IMR-90 (cell line): ENCODE results near the gene MARCKSL1. TPM values are rescaled to one million over a fixed set of nuclear protein-coding genes. Genes with fewer than 3 reads are reported as not detected.

Source experiments
- ATAC-seq: fragments of 200-7000 bp; cut with Tn5 transposase; 2 replicates; pipeline ENCODE4 v1.9.1; 2020; ENCODE audit warnings: low read depth, mild to moderate bottlenecking, moderate library complexity
- BruUV-seq: library from RNA; stranded (reverse); fragments of 400-500 nt; replicated peaks from 2 replicates; lab custom pipeline; 2021; lab: Mats Ljungman, UMichigan
- CTCF ChIA-PET: fragments of 300-600 bp; formaldehyde crosslinking; extraction: SDS; loops from one replicate; lab custom pipeline; 2021; ENCODE audit warnings: antibody characterized with exemption; lab: Yijun Ruan, JAX
- POLR2A ChIA-PET: fragments of 300-600 bp; sonication (Branson Sonifier 250); formaldehyde crosslinking; loops from one replicate; lab custom pipeline; 2022; ENCODE audit warnings: antibody characterized with exemption; ENCODE audit not compliant: unreplicated experiment; lab: Charles Lee
- DNase-seq: peaks from one replicate; pipeline ENCODE4 v3.0.0; 2013
- H2AFZ ChIP-seq: replicated peaks from 2 replicates; pipeline ENCODE3; 2013; ENCODE audit warnings: low read length, mild to moderate bottlenecking; ENCODE audit not compliant: poor library complexity
- H2AK5ac ChIP-seq: 2 replicates; pipeline ENCODE4 v1.6.1; 2013; ENCODE audit warnings: low read depth, low read length, inconsistent platforms
- H2AK9ac ChIP-seq: replicated peaks from 2 replicates; pipeline ENCODE3; 2013; ENCODE audit warnings: mild to moderate bottlenecking, low read depth, low read length, moderate library complexity; ENCODE audit not compliant: poor library complexity
- H2BK120ac ChIP-seq: 2 replicates; pipeline ENCODE4 v1.6.1; 2013; ENCODE audit warnings: low read depth, low read length, inconsistent platforms
- H2BK15ac ChIP-seq: 3 replicates; pipeline ENCODE4 v1.6.1; 2013; ENCODE audit warnings: low read depth, low read length, inconsistent platforms
- H2BK20ac ChIP-seq: 2 replicates; pipeline ENCODE4 v1.6.1; 2013; ENCODE audit warnings: low read depth, mild to moderate bottlenecking, inconsistent platforms, low read length, moderate library complexity
- H2BK5ac ChIP-seq: 2 replicates; pipeline ENCODE4 v1.6.1; 2013; ENCODE audit warnings: mild to moderate bottlenecking, low read depth, low read length, inconsistent platforms; ENCODE audit not compliant: poor library complexity, severe bottlenecking
- H3K14ac ChIP-seq: replicated peaks from 2 replicates; pipeline ENCODE4 v1.6.1; 2013; ENCODE audit warnings: low read depth, low read length, inconsistent platforms
- H3K18ac ChIP-seq: 2 replicates; pipeline ENCODE4 v1.6.1; 2013; ENCODE audit warnings: low read depth, low read length, control low read depth
- H3K23ac ChIP-seq: 2 replicates; pipeline ENCODE4 v1.6.1; 2013; ENCODE audit warnings: low read depth, low read length, inconsistent platforms
- H3K27ac ChIP-seq: 2 replicates; pipeline ENCODE4 v1.5.1; 2013; ENCODE audit warnings: mild to moderate bottlenecking, control low read depth, low read length; ENCODE audit not compliant: insufficient read depth
- H3K27me3 ChIP-seq: 2 replicates; pipeline ENCODE4 v1.6.1; 2013; ENCODE audit warnings: low read length; ENCODE audit not compliant: control insufficient read depth, insufficient read depth
- H3K36me3 ChIP-seq: 2 replicates; pipeline ENCODE4 v1.6.1; 2013; ENCODE audit warnings: low read length, mixed read lengths; ENCODE audit not compliant: control insufficient read depth, insufficient read depth
- H3K4ac ChIP-seq: 2 replicates; pipeline ENCODE4 v1.6.1; 2013; ENCODE audit warnings: low read depth, low read length, inconsistent platforms
- H3K4me1 ChIP-seq: 2 replicates; pipeline ENCODE4 v1.6.1; 2013; ENCODE audit warnings: low read length, mixed read lengths; ENCODE audit not compliant: control insufficient read depth, insufficient read depth
- H3K4me2 ChIP-seq: 2 replicates; pipeline ENCODE4 v1.6.1; 2013; ENCODE audit warnings: low read depth, mild to moderate bottlenecking, control low read depth, low read length, moderate library complexity
- H3K4me3 ChIP-seq: 2 replicates; pipeline ENCODE4 v1.5.1; 2013; ENCODE audit warnings: low read depth, mild to moderate bottlenecking, control low read depth, low read length, moderate library complexity; ENCODE audit not compliant: insufficient read depth
- H3K56ac ChIP-seq: 2 replicates; pipeline ENCODE4 v1.6.1; 2013; ENCODE audit warnings: low read length, inconsistent platforms; ENCODE audit not compliant: insufficient read depth; ENCODE audit errors: extremely low read depth
- H3K79me1 ChIP-seq, 2 experiments: 2 replicates each; pipeline ENCODE4 v1.6.1; 2013; ENCODE audit warnings: low read length in 2 of 2, inconsistent platforms in 1 of 2, low read depth in 1 of 2
- H3K9ac ChIP-seq: 2 replicates; pipeline ENCODE4 v1.6.1; 2013; ENCODE audit warnings: low read depth, low read length, control low read depth
- H3K9me1 ChIP-seq: 2 replicates; pipeline ENCODE4 v1.6.1; 2013; ENCODE audit warnings: low read length, inconsistent platforms; ENCODE audit not compliant: insufficient read depth
- H3K9me3 ChIP-seq: 2 replicates; pipeline ENCODE4 v1.6.1; 2013; ENCODE audit warnings: low read length; ENCODE audit not compliant: control insufficient read depth, insufficient read depth
- H4K20me1 ChIP-seq: 2 replicates; pipeline ENCODE4 v1.6.1; 2013; ENCODE audit warnings: low read length, inconsistent platforms; ENCODE audit not compliant: insufficient read depth
- H4K5ac ChIP-seq: 2 replicates; pipeline ENCODE4 v1.6.1; 2013; ENCODE audit warnings: mild to moderate bottlenecking, low read depth, low read length, control low read depth
- H4K8ac ChIP-seq, 2 experiments: 2 replicates each; pipeline ENCODE4 v1.6.1; 2013; ENCODE audit warnings: low read depth in 2 of 2, low read length in 2 of 2, control low read depth in 1 of 2, inconsistent platforms in 1 of 2
- H4K91ac ChIP-seq: 2 replicates; pipeline ENCODE4 v1.6.1; 2013; ENCODE audit warnings: low read depth, low read length, inconsistent platforms; ENCODE audit not compliant: insufficient read depth
- CEBPB ChIP-seq: IDR thresholded peaks from 2 replicates; pipeline ENCODE4 v1.6.1; 2012; ENCODE audit warnings: low read depth, low read length, improper control_type of control experiment
- MXI1 ChIP-seq: IDR thresholded peaks from 2 replicates; pipeline ENCODE4 v1.6.1; 2012; ENCODE audit warnings: low read depth, mild to moderate bottlenecking, low read length, moderate library complexity, borderline replicate concordance
- RFX5 ChIP-seq: IDR thresholded peaks from 2 replicates; pipeline ENCODE4 v1.8.0; 2012; ENCODE audit warnings: low read depth, mild to moderate bottlenecking, low read length, moderate library complexity
- WGBS, 2 experiments: methylation state at CpG; one replicate each; pipeline versions ENCODE4 v1.1.5 to v1.1.7; 2013; ENCODE audit warnings: missing lambda C conversion rate in 2 of 2; ENCODE audit not compliant: insufficient read length in 1 of 2; ENCODE audit errors: extremely low coverage in 2 of 2; 5-methylcytosine and 5-hydroxymethylcytosine counted together
- dilution Hi-C: fragments of 300-500 bp; cut with HindIII; formaldehyde crosslinking; loops from one replicate; pipeline ENCODE4 v1.14.3; 2018; ENCODE audit warnings: low sequenced_read_pairs; ENCODE audit not compliant: unreplicated experiment
- in situ Hi-C: fragments of 300-500 bp; cut with MboI; formaldehyde crosslinking; loops from 3 replicates; pipeline ENCODE4 v1.14.3; 2019; ENCODE audit warnings: low sequenced_read_pairs, inconsistent platforms, mixed read lengths
- intact Hi-C: fragments of 100-400 bp; cut with micrococcal nuclease; formaldehyde crosslinking; loops from 2 replicates; pipeline ENCODE4 v1.10.0; 2022
- polyA plus RNA-seq, 3 experiments: library from polyadenylated mRNA; depleted of rRNA; stranded (reverse); fragments of >200 nt; gene quantifications; 2 replicates each; pipeline ENCODE4 v1.2.3, GENCODE V29; 2012; ENCODE audit warnings: low replicate concordance in 1 of 3
- total RNA-seq: library from RNA; depleted of rRNA; stranded (reverse); fragments of >200 nt; gene quantifications from 2 replicates; pipeline ENCODE4 v1.2.3, GENCODE V29; 2012
- TF ChIP-seq, protein P1 (sequence below): conservative IDR thresholded peaks from 2 replicates; pipeline ENCODE4 v1.5.1; 2012; ENCODE audit warnings: mild to moderate bottlenecking, low read depth, low read length, improper control_type of control experiment

The MARCKSL1 gene
- total and polyA plus RNA-seq, 2 of the 4 experiments (the other 2 are of a cell fraction), result 37.5 to 218 TPM

DNA sequence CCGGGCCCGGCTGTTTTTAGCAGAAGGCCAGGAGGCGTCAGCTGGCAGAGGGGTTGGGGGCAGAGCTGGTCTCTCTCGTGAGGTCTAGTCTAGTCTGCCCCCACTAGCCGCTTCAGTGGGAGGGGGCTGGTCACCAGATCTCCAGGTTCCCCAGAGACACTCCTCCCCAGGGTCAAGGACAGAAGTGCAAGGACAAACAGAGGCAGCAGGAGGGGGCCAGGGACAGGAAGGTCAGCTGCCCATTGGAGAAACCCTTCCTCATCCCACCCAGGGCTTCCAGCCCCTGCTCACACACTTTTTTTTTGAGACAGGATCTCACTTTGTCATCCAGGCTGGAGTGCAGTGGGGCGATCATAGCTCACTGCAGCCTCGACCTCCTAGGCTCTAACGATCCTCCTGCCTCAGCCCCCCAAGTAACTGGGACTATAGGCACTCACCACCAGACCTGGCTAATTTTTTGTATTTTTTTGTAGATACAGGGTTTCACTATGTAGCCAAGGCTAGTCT lies 16.3 kb upstream of the MARCKSL1 start:
- Histone ChIP-seq H3K79me1 (peaks cover 8 to 30% of the 10 kb centered on the region in 2 experiments; a peak in 3 of 4 replicates), H3K9ac (peak overlapping the region; percentile 87), H2AFZ (peak overlapping the region; percentile 92), H3K27me3 (no peaks in the 10 kb centered on the region), H3K18ac (peak overlapping the region; percentile 32; the same call in 1 of the 2 replicates), H4K20me1 (no peaks in the 10 kb centered on the region), H2BK120ac (peak overlapping the region; percentile 51), H2BK20ac (no peak overlapping the region), H3K9me1 (peaks cover 18% of the 10 kb centered on the region), H3K4ac (peak overlapping the region; percentile 79), H2AK9ac (peak overlapping the region; percentile 94), H3K56ac (peak overlapping the region; percentile 38; the same call in 1 of the 2 replicates), H3K9me3 (no peaks in the 10 kb centered on the region), H3K36me3 (peaks cover 4% of the 10 kb centered on the region; the same call in 1 of the 2 replicates), H4K91ac (peak overlapping the region; percentile 92), H3K23ac (peak overlapping the region; percentile 28), H2BK15ac (no peak overlapping the region), H2AK5ac (peak overlapping the region; percentile 94), H4K8ac (peak overlapping the region; percentile 75 to 85; a peak in 3 of 4 replicates), H3K4me3 (peak overlapping the region; percentile 56), H3K4me1 (peaks cover 26% of the 10 kb centered on the region), H3K27ac (peak overlapping the region; percentile 95), H3K4me2 (peak overlapping the region; percentile 85), H2BK5ac (peak overlapping the region; percentile 81), H4K5ac (peak overlapping the region; percentile 76), H3K14ac (peak overlapping the region; percentile 82)
- in situ Hi-C loops (no loop called here), intact Hi-C loops (no loop called here), dilution Hi-C loops (no loop called here)
- no TSS peak for BruUV-seq
- WGBS, 2 experiments, result 27% methylated on average over 4 of the region's 8 CpGs; no CpG with 5 or more reads in 1 of the 2 experiments
- TF ChIP-seq RFX5 (no peak), CEBPB (no peak), MXI1 (no peak)
- TF ChIP-seq, protein P1, sequence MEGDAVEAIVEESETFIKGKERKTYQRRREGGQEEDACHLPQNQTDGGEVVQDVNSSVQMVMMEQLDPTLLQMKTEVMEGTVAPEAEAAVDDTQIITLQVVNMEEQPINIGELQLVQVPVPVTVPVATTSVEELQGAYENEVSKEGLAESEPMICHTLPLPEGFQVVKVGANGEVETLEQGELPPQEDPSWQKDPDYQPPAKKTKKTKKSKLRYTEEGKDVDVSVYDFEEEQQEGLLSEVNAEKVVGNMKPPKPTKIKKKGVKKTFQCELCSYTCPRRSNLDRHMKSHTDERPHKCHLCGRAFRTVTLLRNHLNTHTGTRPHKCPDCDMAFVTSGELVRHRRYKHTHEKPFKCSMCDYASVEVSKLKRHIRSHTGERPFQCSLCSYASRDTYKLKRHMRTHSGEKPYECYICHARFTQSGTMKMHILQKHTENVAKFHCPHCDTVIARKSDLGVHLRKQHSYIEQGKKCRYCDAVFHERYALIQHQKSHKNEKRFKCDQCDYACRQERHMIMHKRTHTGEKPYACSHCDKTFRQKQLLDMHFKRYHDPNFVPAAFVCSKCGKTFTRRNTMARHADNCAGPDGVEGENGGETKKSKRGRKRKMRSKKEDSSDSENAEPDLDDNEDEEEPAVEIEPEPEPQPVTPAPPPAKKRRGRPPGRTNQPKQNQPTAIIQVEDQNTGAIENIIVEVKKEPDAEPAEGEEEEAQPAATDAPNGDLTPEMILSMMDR, result no peak
- ChIA-PET POLR2A (interaction anchor here (0.8 to 1.5 kb wide), 2 partner anchors 11 to 16 kb away, joined by 3 to 4 read pairs; partner anchors contain the start of gene MARCKSL1), CTCF (interaction anchor here (0.5 kb wide), 1 partner anchor 599 kb away, joined by 3 read pairs; no protein-coding TSS in a partner anchor)
- ATAC-seq, result no peak
- no peak for DNase-seq
